HEK293T (cell line): ENCODE data around the gene SMARCAD1.

Source experiments
- ARNT ChIP-seq: fragments of 450-650 bp; IDR thresholded peaks from 2 replicates; pipeline ENCODE4 v1.6.1; 2017; ENCODE audit warnings: mild to moderate bottlenecking
- CTBP1 ChIP-seq: fragments of 450-650 bp; IDR thresholded peaks from 2 replicates; pipeline ENCODE4 v1.6.1; 2016; ENCODE audit warnings: borderline replicate concordance
- FOXA1 ChIP-seq: fragments of 450-650 bp; IDR thresholded peaks from 2 replicates; pipeline ENCODE4 v1.6.1; 2016; ENCODE audit warnings: mild to moderate bottlenecking
- LEF1 ChIP-seq: fragments of 450-650 bp; IDR thresholded peaks from 2 replicates; pipeline ENCODE4 v1.6.1; 2017; ENCODE audit warnings: mild to moderate bottlenecking, borderline replicate concordance
- SP1 ChIP-seq: fragments of 450-650 bp; IDR thresholded peaks from 2 replicates; pipeline ENCODE4 v1.6.1; 2017
- ZNF384 ChIP-seq: fragments of 450-650 bp; IDR thresholded peaks from 2 replicates; pipeline ENCODE4 v1.6.1; 2016

GRCh38 chr4:94290245-94290644 is 82.6 kb downstream of the SMARCAD1 start:
- TF ChIP-seq LEF1 (no peak), CTBP1 (no peak), SP1 (no peak), ARNT (no peak), ZNF384 (no peak), FOXA1 (no peak)
